HG03045 (cell line): ENCODE measurements around the gene PARP1.
"Not testable (repeated sequence)": the region's sequence is repeated elsewhere in the genome, so short reads cannot be mapped to it uniquely, and the experiment has no call there.

Experiments
- ATAC-seq: cut with Tn5 transposase; IDR thresholded peaks from one replicate; pipeline ENCODE4 v1.9.1; 2021; ENCODE audit warnings: mild to moderate bottlenecking, moderate library complexity; ENCODE audit not compliant: unreplicated experiment

The PARP1 gene

GRCh38 chr1:226429858-226430715 lies 22.2 kb upstream of the PARP1 start:
- no peak for ATAC-seq

DNA sequence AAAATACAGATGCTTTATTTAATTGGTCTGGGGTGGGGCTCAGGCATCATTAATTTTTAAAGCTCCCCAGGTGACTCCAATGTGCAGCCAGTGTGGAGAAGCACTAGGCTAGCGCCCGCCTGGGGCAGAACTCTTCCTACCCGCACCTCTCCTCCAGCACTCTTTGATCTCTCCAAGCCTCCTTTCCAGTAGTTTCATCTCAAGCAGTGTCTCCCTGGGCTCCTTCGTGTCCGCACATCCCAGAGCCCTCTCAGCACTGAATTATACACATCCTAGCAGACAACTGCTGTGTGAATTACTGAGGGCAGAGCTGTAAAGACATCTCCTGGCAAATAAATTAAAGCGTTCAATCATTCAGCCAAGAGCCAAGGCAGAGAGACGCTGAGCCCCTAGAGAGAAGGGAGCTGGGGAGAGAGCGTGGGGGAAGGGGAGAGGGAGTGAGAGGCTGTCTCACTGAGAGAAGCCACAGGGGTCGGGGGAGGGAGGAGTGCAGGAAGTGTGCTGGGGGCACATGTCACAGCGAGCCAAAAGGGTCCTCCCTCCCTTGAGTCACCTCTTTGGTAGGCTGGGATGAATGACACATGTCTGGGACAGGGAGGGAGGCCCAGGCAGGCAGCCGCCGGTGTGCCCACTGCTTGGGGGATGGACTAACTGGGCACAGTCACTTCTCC lies 21.0 kb upstream of the PARP1 start:
- no peak for ATAC-seq

GRCh38 chr1:226428348-226428747 lies 20.5 kb upstream of the PARP1 start:
- ATAC-seq, result no peak

- no peak for ATAC-seq
These were observed 19.2 kb upstream of the PARP1 start for GRCh38 chr1:226427131-226427530.

- ATAC-seq, result not testable (repeated sequence)
These were observed 18.5 kb upstream of the PARP1 start for GRCh38 chr1:226426395-226426794.

GRCh38 chr1:226425431-226426031 lies 17.6 kb upstream of the PARP1 start:
- no peak for ATAC-seq

DNA sequence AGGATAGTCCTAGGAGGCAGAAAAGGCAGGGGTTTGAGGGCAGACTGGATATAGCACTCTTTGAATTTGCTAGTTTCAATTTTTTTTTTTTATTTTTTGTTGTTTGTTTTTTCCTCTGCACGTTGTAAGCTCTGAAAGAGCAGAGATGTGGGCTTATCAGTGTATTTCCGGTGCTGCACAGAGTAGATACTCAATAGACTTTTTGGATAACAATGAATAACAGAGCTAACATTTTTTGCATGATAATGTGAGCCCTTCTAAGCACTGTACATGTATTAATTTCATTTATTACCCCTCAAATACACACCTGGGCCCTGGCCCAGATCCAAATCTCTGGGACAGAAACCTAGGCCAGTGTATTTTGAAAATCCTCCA lies 17.1 kb upstream of the PARP1 start:
- no peak for ATAC-seq

GRCh38 chr1:226424221-226425003 lies 16.5 kb upstream of the PARP1 start:
- no peak for ATAC-seq

GRCh38 chr1:226422478-226422877 lies 14.6 kb upstream of the PARP1 start:
- ATAC-seq, result no peak

DNA sequence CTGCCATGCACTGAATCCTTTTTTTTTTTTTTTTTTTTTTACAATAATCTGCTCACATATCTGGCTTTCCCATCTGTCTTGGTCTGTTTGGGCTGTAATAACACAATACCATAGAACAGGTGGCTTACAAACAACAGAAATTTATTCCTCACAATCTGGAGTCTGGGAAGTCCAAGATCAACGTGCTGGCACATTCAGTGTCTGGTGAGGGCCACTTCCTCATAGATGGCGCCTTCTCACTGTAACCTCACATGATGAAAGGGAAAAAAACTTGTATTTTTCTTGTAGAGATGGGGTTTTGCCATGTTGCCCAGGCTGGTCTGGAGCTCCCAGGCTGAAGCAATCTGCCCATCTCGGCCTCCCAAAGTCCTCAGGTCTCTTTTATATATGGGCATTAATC lies 13.0 kb upstream of the PARP1 start:
- ATAC-seq, result no peak

DNA sequence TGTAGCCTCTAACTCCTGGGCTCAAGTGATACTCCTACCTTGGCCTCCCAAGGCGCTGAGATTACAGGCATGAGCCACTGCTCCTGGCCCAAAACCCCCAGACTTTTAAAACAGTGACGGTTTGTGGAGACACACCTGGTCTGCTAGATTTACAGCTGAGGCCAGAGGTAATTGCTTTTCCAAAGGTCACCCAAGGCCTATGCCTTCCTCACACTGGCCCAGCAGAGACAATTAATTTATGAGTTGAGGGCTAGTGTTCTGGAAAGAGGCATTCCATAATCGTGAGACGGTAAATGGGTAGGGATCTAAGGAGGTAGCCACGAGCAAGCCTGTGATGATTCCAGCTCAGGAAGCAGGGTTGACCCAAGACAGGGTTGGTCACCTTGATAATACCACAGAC lies 12.4 kb upstream of the PARP1 start:
- no peak for ATAC-seq

DNA sequence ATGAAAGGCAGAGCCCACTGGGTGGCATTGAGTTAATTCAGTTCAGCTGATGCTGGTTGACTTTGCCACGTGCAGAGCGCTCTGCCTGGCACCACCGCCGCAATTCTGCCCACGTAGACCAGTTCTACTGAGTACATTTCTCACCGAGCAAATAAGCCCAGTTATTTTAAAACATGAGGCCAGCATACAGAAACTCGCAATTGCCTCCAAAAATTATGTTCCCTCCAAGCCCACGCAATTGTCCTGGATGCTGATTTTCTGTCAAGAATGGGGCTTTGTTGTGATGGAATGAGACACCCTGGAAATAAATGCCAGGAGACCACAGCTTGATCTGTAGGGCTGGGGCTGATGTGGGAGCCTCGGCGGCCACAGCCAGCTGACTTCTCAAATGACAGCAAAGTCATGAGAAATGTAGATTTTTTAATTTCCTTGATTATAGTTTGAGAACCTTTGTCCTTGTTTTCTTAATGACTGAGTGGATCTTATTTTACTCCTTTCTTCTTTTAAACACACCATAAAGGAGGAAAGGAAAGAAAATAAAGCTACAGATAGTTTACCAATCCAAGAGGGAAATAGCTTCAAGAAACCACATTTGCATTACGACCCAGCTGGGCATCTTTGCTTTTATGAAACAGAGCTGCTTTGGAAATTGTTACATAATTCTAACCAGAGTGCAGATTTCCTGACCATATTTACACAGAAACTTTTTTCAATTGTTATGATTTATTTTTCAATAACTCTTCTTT lies 11.6 kb upstream of the PARP1 start:
- no peak for ATAC-seq

DNA sequence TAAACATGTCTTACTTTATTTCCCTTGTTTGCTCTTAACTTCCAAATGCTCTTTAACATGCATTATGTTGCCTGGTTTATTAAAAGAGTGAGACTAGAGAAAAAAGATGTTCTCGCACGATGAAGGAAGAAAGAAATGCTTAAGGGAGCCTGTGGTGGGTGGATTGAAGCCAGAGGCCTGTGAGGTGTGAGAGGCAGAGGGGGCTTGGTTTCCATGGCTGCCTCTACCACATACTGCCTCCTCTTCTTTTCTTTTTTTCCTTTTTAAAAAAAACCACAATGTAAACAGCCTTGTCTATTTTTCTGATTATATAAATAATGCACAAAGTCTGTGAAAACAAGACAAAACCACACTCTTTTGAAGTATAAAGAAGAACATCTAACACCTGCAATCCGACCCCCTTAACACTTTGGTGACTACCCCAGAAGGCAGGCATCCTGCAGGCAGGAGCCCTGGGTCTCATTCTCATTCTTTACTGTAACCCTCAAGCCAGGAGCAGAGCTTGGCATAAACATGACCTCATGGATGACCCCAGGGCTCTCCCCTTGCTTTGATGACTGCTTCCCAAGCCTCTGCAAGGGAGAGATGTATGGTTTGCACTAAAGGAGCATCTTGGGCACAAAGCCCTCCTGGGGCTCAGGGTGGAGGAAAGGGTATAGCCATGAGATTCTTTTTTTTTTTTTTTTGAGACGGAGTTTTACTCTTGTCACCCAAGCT lies 10.1 kb upstream of the PARP1 start:
- no peak for ATAC-seq

GRCh38 chr1:226417350-226417749 lies 9.5 kb upstream of the PARP1 start:
- no peak for ATAC-seq

DNA sequence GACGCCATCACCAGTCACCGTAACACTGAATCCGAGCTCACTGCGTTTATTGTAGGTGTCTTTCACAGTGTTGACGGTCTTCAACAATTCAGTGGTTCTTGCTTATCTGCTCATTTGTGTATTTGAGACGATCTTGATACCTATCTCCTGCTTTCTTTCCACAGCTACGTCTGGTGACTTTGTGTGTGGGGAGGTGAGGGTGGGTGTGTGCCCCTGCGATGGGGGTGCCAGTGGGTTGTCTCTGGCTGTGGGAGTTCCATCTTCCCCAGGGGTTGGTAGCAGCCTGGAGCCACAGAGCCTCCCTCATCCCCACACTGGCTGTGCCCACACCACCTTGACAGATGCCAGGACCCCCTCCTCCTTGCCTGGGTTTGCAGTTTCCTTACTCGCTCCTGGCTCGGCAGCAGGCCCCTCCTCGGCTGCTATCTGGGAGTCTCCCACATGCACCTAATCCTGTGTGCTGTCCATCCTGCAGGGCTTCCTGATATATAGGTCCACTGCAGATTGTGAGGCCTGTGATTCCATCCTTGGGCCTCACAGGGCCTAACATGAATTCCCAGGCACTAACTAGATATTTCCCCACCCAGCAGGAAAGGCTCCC lies 6.3 kb upstream of the PARP1 start:
- ATAC-seq, result no peak

DNA sequence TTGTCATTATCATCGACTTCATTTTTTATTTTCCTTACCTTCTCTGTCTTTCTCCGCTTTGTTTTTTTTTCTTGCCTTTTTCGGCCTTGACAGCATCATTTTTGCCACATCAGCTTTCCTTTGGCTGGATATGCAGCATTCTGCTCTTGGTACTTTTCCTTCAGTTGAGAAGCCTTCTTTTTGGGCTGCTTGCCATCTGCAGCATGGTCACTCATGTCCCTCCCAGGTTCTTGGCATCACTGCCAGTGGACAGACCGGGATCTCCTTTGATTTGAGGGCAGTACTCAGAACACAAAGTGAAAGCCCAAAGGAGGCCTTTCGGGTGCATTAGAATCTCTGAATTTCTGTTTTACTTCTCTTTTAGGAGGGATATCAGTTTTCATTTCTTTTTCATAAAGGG lies 3.7 kb upstream of the PARP1 start:
- no peak for ATAC-seq

- ATAC-seq, result no peak
These were observed 3.1 kb upstream of the PARP1 start for GRCh38 chr1:226410958-226411357.

GRCh38 chr1:226409392-226409791 lies 1.5 kb upstream of the PARP1 start:
- ATAC-seq, result no peak
